HCEC 1CT (cell line): Measurements from ENCODE around the gene MAP3K5.

Source experiments
- DNase-seq: peaks from one replicate; pipeline ENCODE4 v3.0.0-alpha.2; 2017

Gene MAP3K5

DNA sequence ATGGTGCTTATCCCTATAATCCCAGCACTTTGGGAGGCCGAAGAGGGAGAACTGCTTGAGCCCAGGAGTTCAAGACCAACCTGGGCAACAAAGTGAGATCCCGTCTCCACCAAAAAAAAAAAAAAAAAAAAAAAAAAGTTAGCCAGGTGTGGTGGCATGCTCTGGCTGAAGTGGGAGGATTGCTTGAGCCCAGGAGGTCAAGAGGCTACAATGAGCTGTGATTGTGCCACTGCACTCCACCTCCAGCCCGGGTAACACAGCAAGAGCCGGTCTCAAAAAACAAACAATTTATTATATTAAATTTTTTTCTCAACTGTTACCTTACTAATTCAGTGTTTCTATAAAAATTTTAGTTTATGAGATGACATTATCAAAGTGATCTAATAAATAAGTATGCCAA, 156.7 kb downstream of the MAP3K5 start:
- DNase-seq: no peak

DNA sequence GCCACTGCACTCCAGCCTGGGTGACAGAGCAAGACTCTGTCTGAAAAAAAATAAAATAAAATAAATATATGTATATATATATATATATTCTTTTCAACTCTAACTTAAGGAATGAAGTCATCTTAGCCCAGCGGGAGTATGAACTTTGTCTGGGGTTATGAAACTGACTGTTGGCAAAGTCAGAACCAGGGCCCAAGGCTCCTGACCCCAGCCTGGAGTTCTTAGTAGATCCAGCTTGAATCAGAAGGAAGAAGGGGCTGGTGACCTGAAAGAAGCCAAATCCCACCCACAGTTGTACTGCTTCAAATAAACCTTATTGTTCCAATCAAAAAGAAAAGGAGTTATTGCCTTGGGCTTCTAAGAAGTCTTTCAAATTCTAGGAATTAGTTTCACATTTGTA, 158.9 kb downstream of the MAP3K5 start:
- no peak for DNase-seq

DNA sequence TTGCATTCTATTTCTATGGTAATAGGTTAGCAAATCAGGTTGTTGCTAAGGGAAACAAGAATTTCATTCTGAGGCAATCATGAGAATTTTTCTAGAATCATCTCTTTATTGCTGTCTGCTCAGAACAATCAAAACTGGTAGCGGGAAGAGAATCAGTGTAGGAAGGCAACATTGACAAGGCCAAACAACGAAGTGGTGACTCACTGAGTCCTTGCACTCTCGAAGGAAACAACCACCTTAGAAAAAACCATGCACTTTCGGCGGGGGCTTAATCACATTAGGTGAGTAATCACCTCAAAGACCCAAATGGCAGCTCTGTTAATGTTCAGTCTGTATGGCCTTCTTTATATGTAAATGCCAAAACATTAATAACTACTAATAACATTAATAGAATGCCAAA, 163.3 kb downstream of the MAP3K5 start:
- no peak for DNase-seq

DNA sequence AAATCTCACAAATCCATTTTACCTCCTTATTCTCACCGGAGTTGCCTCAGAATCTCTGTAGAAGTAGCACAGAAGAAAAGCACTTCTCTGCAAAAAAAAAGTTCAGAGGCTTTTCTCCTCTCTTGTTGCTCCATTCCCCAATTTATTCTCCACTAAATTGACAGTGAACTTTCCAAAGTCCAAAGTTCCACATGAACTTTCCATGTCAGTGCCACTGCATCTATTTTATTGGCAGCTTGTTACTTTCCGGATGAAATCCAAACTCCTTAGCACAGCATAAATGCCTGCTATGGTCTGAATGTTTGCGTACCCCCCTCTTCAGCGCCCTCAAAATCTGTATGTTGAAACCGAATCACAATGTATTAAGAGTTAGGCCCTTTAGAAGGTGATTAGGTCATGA, 165.1 kb downstream of the MAP3K5 start:
- no peak for DNase-seq

DNA sequence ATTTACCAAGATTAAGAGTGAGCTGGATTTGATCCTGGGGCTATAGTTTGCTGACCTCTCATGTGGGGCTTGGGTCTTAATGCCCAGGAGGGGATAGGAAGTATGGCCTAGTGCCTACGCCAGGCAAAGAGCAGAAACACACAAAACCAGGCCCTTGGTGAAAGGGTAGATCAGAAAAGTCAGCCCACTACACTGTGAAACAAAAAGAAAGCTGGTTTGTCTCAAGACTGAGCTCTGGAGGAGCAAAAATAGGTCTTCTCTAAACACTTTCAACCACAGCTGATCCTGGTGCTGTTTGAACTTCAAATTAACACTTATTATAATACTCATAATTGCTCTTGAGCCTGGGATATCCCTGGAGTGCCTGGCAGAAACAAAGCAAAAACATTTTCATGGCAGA, 167.0 kb downstream of the MAP3K5 start:
- DNase-seq: no peak

DNA sequence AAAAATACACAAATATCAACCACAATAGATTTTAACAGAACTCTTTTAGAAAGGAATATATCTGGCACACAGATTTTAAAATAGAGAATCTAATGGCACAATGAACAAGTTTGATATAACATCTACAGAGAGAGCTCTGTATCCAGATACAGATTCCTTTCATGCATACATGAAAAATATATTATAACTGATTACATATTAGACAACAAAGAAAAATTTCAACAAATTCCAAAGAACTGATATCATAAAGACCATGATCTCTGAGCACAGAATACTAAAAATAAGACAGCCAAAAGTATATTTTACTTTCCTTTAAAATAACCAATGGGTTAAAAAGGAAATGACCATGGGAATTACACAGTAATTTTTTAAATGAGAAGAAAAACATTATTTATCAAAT, 167.9 kb downstream of the MAP3K5 start:
- DNase-seq: peak; percentile 11

DNA sequence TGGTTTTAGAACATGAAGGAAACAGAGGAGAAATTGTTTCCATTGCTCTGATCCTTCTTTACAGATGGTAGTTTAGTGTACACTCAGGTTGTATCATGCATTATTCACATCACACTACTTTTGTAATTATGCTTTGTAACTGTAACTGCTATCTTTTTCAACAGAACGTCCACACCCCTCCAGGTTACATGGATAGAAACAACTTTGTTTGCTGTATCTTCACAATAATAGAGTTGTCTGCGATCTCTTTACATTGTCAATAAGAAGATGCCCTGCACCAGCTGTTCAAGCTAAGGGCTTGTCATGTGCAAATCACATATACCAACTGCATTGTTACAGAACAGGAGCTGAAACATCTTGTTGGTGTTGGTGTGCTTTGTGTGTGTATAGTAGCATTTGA, 174.2 kb downstream of the MAP3K5 start:
- DNase-seq: no peak

DNA sequence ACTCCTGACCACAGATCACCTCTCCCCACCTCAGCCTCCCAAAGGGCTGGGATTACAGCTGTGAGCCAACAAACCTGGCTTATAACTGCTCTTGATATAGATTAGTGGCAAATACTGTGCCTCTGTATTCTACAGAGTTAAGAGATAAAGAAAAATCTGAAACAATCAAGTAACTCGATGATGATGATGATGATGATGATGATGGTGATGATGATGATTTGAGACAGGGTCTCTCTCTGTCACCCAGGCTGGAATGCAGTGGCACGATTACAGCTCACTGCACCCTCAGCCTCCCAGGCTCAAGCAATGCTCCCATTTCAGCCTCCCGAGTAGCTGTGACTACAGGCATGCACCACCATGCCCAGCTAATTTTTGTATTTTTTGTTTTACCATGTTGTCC, 175.8 kb downstream of the MAP3K5 start:
- DNase-seq: no peak

DNA sequence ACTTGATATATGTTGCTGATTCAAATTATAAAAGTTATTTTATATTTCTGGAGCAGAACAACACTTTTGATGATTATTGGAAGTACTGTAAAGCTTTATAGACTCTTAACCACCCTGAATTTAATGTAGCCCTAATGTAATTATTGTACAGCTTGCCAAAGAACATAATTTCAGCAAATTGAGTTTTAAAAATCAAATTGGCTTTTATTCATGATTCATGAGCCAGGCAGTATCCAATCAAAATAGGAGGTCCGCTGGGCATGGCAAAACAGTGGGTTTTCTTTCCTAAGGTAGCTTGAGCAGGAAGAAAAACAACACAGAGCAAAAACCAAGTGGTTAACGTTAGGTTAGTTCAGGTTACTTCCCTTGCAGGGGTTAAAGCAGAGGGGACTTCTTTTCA, 177.3 kb downstream of the MAP3K5 start:
- DNase-seq: no peak

DNA sequence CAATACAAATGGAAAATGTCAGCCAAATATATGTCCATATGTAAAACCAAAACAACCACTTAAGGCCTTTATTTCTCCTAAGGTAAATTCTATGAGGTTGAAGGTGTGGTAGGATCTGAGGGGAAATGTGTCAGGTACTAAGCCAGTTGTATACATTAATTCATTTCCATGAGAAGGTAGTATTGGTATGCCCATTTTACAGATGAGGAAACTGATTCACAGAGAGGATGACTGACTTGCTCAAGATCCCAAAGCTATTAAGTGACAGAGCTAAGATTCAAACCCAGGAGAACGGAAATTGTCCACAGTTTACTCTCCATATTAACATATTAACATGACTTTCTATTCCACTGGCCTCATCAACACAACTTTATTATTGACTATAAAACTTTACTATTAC, 177.9 kb downstream of the MAP3K5 start:
- DNase-seq: no peak

DNA sequence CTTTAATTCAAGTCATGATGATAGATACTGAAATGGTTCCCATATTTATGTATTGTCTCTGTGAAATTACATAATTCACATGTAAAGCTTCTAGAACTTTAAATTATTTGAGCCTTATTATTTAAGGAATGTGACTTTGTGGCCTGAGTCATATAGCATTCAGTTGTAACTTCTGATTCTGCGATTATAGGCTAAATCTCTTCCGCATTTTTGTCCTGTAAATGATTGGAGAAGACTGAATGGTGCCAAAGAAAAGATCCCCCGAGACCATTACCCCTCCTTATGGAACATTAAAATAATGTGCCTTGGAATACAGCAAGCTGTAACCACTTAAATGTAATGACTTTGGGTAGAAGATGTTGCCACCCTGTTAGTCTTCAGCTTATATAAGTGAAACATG, 178.8 kb downstream of the MAP3K5 start:
- peak; percentile 72 for DNase-seq

DNA sequence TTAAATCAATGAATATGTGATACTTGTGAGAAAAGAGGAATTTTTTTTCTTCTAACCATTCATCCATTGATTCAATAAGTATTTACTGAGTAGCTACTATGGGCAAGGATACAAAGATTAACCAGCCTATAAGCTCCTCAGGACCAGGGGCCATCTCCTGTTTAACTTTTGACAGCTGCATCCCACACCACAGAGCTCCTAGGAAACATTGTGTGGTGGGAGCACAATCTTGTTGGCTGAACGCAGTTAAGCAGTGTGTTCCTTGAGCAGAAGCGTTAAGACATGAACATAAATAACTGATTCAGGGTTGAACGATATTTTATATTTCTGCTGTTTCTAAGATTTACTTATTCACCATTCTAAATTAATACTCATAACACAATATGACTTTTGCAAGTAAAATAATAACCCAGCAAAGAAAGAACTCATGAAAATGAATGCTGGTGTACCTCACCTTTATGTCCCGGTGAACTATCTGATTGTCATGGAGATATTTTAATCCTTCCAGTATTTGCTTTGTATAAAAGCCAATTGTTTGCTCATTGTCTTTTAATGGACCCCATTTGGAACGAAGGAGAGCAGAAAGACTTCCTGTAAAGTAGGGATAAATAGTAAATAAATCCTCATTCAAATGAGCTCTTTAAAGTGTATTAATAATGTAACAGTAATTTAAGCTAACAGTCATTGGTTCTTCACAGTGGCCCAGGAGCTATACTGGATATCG, 179.4 kb downstream of the MAP3K5 start:
- DNase-seq: no peak

DNA sequence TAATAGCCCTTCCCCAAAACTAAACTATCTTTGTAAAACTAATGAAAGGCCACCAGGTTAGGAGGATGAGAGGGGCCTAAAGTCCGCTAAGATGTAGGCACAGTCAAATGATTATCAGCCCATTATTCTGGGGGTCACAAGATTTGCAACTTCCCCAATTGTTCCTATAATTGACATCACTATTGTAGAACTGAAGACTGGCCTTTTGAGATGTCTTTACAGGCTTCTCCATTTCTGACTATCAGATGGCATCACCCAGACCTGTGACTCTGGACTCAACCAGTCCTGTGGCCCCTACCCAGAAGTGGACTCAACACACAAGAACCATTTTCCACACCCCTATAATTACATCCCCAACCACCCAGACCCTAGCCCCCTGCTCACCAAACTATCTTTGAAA, 180.5 kb downstream of the MAP3K5 start:
- no peak for DNase-seq

DNA sequence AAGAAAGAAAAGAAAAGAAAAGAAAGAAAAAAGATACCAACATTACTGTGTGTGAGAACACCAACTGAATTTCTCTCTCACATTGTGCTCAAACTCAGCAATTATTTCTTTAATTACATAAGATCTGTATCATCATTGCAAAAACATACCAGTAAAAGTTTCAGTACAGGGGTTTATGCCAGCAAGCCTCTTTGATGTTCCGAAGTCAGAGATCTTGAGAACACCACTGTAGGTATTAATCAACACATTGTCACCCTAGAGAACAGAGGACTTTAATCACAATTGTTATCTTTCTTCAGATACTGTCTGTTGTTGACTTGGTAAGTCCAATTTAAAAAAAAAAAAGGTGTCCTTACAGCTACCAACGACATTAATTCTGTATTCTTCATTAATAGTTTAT, 181.1 kb downstream of the MAP3K5 start:
- no peak for DNase-seq

DNA sequence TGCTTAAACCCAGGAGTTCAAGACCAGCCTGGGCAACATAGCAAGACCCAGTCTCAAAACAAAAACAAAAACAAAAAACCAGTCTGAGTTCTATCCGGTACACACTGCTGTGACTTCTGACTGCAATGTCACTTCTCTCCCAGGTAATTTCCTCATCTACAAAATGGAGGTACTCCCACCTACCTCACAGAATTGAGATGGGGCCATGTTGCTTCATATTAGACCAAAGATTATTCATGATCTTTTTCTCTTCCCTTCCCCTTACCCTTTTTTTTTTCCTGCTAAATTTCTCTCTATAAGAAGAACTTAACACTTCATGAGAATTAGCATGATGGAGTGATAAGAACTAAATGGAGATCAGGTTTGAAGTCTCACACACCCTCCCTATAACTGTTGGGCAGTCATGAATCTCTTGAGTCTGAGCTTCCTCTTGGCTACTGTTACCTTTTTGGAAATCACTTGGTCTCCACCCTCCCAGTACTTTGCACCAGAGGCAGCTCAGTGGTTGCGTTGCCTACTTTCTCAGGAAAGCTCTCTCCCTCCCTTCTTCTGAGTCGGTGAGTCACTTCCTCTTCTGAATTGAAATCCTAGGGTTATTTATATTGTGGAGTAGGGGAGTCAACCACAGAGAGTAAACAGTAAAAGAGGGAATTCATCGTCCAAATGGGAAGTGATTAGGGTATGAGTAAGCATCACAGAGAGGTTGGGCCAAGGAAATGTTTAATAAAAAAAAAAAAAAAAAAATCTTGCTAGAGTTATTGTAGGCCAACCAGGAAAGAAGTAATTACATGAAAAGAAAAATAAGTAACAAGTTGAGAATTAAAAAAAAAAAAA, 182.2 kb downstream of the MAP3K5 start:
- peak; percentile 99 for DNase-seq

DNA sequence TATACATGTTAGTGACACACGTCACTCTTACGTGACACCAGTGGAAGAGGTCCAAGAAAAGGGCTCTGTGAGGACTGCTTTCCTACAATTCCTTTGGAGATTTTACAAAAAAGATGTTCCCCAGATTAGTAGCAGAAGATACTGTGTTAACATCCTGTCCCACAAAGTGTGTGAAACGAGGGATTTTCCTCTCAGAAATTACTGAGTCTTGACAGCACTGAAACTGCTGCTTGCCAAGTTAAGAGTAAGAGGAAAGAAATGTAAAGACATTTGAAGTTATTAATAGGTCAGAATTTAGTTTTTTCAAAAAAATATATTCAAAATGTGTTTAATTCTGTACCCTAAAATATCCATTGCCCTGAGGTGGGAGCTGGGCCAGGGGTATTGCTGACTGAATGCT, 183.3 kb downstream of the MAP3K5 start:
- peak; percentile 81 for DNase-seq

DNA sequence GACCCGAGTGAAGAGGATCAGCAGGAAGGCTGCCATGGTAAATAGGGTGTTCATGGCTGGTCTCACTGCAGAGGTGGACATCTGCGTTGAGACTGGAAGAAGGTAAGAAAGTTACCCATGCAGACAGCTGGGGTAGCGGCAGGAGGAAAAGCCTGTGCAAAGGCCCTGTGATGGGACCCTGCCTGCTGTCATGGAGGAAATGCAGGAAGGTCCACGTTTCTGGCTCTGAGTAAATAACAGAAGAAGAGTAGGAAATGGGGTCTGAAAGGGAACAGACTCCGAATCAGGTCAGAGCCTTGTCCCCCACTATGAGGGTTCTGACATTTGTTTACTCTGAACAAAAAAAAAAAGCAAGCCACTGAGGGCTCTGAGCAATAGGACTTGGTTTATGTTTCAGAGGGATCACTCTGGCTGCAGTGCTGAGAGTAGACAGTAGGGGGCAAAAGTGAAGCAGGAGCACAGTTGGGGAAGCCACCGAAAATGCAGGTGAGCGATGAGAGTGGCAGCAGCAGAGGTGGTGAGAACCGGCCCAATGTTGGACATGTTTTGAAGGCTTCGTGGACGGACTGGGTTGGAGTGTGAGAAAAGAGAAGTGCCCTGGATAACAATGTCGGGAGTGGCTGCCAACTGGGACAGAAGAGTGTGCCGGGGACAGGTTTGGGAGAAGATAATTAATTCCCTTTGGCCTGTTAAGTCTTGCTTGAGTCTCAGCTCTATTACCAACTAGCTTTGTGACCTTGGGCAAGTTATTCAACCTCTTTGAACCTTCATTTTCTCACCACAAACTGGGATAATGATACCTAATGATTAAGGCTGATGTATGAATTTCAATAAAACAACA, 184.1 kb downstream of the MAP3K5 start:
- DNase-seq: peak; percentile 58

DNA sequence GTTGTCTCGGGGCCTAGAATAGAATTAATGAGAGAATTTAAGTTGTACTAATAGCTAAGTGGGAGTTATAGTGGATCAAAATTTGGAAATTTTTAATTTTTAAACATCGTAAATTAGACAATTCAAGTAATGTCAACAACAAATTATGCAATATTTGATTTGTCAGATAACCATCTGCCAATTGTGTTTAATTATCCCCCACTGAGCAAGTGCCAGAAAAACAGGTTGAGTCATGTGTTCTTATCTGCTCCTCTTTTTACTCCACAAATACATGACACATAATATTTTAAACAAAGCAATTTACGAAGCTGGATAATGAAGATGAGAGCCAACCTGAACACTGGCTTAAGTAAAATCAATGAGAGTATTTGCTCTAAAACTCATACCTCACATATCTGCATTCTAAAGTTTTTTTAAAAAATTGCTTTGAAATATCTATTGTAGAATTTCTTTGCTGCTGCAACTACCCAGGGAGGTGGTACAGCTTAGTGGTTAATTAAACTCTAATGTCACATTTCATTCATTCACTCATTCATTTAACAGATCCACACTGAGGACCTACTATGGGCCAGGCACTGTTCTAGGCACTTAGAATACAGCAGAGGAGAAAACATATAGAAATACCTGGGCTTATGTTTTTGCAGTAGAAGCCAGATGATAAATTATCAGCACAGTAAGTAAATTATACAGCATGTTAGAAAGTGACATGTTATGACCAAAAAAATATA, 184.9 kb downstream of the MAP3K5 start:
- DNase-seq: peak; percentile 44

DNA sequence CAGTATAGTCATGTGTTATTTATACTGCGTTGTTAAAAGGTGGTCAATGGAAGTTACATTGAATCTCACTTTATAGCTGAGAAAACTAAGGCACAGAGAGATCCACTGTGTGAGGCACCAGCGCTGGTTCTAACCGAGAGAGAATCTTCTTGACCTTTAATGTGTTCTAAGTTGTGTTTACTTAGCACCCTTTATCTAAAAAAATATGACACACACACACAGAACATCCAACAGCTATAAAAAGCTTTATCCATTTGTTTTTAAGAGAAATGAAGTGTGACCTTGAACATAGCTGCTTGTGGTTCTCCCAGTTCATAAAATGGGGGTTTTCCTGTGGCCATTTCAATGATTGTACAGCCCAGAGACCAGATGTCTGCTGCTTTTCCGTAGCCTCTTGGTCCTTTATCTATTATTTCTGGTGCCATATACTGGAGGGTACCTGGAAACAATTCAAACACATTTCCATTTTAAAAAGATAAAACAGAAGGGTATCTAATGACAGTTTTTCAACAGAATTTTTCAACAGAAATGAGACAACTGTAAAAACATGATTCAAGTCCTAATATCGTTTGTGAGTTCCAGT, 187.3 kb downstream of the MAP3K5 start:
- DNase-seq: no peak

DNA sequence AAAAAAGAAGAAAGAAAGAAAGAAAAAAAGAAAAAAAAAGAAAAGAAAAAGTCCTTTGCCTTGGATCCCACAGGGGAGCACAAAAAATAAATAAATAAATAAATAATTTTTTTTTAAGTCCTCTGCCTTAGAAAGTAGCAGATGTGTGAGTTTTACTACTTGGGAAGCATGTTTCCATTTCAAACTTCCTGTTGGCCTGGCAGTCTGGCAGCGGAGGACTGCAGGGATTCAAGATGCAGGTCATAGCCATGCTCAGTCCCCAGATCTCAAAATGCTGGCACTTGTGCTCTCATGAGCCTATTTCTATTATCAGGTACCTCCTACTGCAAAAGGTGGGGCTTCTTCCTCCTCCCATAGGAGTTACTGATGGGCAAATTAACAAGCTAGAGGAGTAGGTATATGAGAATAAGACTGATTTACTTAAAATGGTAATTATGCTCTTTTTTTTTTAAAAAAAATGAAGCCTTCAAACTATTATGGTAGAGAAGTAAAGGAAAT, 187.9 kb downstream of the MAP3K5 start:
- no peak for DNase-seq

DNA sequence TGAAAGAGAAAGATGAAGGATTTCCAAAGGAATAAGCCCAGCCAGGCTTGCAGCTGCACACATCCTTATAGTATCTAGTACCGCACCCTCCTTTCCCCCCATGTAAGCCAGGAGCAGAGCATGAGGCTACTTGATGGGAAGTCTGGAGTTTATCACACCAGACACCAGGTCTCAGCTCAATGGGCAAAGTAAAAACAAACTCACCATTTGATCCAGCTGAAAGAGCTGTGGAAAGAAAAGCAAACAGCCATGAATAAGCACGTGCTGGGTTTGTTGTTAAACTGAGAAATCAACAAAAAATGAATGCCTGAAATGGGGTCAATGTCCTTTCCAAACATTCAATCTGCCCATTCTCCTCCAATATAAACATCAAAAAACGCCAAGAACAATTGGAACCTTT, 191.5 kb downstream of the MAP3K5 start:
- DNase-seq: no peak

DNA sequence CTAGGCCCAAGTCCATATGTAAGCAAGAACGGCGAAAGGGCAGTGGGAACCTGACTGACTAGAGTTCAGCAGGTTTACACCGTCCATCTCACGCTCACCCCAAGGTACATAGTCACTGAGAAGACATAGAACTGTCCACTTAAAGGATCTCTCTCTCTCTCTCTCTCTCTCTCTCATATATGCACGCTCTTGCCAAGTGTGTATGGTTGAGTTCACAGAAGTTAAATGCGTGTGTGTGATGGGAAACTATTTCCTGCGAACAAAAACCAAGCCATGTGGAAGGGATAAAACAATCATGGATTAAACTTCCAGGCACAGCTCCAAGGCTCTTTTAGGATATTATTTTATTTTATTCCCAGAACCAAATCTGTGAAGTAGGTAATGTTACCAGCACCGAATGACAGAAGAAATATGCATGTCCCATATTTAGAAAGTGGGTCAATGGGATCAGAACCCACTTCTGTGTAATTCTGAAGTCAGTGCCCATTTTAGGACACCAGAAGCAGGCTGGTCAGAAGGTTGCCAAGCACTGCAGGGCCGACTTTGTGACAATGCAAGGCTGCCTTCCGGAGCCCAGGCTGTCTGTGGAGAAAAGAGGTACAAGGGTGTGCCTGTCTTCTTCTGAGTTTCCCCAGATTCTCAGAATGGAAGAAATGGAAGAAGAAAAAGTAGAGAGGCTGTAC, 192.8 kb downstream of the MAP3K5 start:
- no peak for DNase-seq
